Omental fat pad (tissue), 4 donors: ENCODE data around the gene SEMA6C. TPM values are rescaled to one million over a fixed set of nuclear protein-coding genes. Genes with fewer than 3 reads are reported as not detected.

ENCODE experiments used
- ATAC-seq: fragments of 150-250 bp; one replicate; pipeline ENCODE4 v1.9.1; 2016; ENCODE audit warnings: mild to moderate bottlenecking, moderate library complexity; ENCODE audit not compliant: low FRiP score
- DNase-seq: peaks from one replicate; pipeline ENCODE4 v3.0.0-alpha.2; 2019; ENCODE audit warnings: low spot score
- total RNA-seq, 4 donors: library from RNA; depleted of rRNA; stranded (reverse); fragments of >200 nt; gene quantifications; one replicate each; pipeline ENCODE4 v1.1.0, GENCODE V29; 2016
- TF ChIP-seq, protein P1 (sequence below), 3 donors: fragments of 450-650 bp; IDR thresholded peaks; one replicate each; pipeline ENCODE4 v1.5.1; 2016 to 2017; ENCODE audit warnings: antibody characterized with exemption in 3 of 3, mild to moderate bottlenecking in 3 of 3, moderate library complexity in 2 of 3

SEMA6C gene
- total RNA-seq, 4 donors from 2014 or later = 2.6 to 25.5 (median 4.1) TPM

- ATAC-seq (no peak), DNase-seq (no peak)
- TF ChIP-seq, protein P1, sequence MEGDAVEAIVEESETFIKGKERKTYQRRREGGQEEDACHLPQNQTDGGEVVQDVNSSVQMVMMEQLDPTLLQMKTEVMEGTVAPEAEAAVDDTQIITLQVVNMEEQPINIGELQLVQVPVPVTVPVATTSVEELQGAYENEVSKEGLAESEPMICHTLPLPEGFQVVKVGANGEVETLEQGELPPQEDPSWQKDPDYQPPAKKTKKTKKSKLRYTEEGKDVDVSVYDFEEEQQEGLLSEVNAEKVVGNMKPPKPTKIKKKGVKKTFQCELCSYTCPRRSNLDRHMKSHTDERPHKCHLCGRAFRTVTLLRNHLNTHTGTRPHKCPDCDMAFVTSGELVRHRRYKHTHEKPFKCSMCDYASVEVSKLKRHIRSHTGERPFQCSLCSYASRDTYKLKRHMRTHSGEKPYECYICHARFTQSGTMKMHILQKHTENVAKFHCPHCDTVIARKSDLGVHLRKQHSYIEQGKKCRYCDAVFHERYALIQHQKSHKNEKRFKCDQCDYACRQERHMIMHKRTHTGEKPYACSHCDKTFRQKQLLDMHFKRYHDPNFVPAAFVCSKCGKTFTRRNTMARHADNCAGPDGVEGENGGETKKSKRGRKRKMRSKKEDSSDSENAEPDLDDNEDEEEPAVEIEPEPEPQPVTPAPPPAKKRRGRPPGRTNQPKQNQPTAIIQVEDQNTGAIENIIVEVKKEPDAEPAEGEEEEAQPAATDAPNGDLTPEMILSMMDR (IDR thresholded peaks at IDR 0.05) = no peak
These were observed 40.8 kb upstream of the SEMA6C start for GRCh38 chr1:151187205-151187604.

- TF ChIP-seq, protein P1 (IDR thresholded peaks at IDR 0.05) = no peak
- DNase-seq (no peak), ATAC-seq (no peak)
These were observed 37.8 kb upstream of the SEMA6C start for GRCh38 chr1:151184211-151184610.

- DNase-seq (no peak), ATAC-seq (no peak)
- TF ChIP-seq, protein P1 (IDR thresholded peaks at IDR 0.05) = no peak
These were observed 30.1 kb upstream of the SEMA6C start for GRCh38 chr1:151176514-151177045.

DNA sequence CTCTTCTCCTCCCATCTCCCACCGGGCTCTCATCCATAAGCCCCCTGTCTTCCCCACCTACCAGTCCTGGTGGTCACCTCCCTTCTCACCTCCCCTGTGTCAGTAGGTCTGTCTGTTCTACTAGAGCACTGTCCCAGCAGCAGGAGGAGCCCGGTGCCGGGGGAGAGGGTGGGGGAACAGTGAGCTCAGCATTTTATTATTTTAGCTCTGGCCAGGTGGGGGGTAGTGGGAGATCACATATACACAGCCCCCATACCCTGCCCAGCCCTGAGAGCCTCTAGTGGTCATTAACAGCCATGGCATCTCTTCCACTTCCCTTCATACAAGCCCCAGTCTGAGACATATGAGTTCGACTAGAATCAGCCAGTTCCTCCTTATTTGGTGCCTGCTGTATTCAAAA lies 29.4 kb upstream of the SEMA6C start, which contains the start of gene TMOD4:
Gene TMOD4 (minus strand): TSS at position 119 of the 400 bp plus-strand sequence. CDS start 1,106 bp downstream, outside the sequence.
- TF ChIP-seq, protein P1 (IDR thresholded peaks at IDR 0.05) = no peak
- ATAC-seq (no peak), DNase-seq (no peak)

GRCh38 chr1:151175041-151175741 lies 28.8 kb upstream of the SEMA6C start:
- DNase-seq (no peak), ATAC-seq (no peak)
- TF ChIP-seq, protein P1 (IDR thresholded peaks at IDR 0.05) = no peak

DNA sequence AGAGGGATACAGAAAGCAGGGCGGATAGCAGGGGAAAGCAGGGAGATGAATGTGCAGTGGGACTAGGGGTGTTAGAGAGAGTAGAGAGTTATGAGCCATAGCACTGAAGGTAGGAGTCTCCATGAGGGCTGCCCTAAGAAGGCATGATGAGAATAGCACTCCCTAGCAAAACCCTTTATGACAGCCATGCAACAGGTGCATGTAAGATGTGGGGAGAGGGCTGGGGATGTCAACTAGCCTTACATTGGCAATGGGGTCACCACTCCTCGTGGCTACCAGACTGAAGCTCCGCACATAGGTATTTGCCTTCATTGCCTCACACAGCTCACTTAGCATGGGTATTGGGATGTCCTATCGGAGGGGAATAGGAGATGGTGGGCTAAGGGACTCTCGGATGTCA lies 24.8 kb upstream of the SEMA6C start:
- DNase-seq = no peak

More for the DNA sequence above, 24.8 kb upstream of the SEMA6C start:
- TF ChIP-seq, protein P1 (IDR thresholded peaks at IDR 0.05) = no peak
- ATAC-seq = no peak
